OCI-LY1 (cell line): ENCODE measurements around the gene COL9A3.
A peak's percentile ranks its signal among the peaks of the same experiment; 100 is the strongest.

Experiments used
- H2AFZ ChIP-seq: fragments of 200-600 bp; sonication (generic), shearing (Covaris generic); 2 replicates; pipeline ENCODE4 v1.6.0; 2014; ENCODE audit warnings: antibody characterized with exemption, mild to moderate bottlenecking, low read length
- H3F3A ChIP-seq: fragments of 200-600 bp; sonication (generic), shearing (Covaris generic); 2 replicates; pipeline ENCODE4 v1.6.0; 2014; ENCODE audit warnings: mild to moderate bottlenecking, antibody characterized with exemption, low read length, moderate library complexity; ENCODE audit not compliant: insufficient read depth
- H3K27ac ChIP-seq: fragments of 200-600 bp; sonication (generic); 2 replicates; pipeline ENCODE4 v1.5.1; 2014; ENCODE audit warnings: low read length, mixed run types, mild to moderate bottlenecking, low read depth; ENCODE audit not compliant: poor library complexity, severe bottlenecking
- H3K27me3 ChIP-seq: fragments of 200-600 bp; sonication (generic); 2 replicates; pipeline ENCODE4 v1.6.0; 2014; ENCODE audit warnings: antibody characterized with exemption, mild to moderate bottlenecking, low read length, moderate library complexity; ENCODE audit not compliant: insufficient read depth
- H3K36me3 ChIP-seq: fragments of 200-600 bp; sonication (generic); 2 replicates; pipeline ENCODE4 v1.6.1; 2014; ENCODE audit warnings: mild to moderate bottlenecking, antibody characterized with exemption, low read length, moderate library complexity, mixed read lengths; ENCODE audit not compliant: insufficient read depth
- H3K4me1 ChIP-seq: fragments of 200-600 bp; sonication (generic); 2 replicates; pipeline ENCODE4 v1.5.1; 2014; ENCODE audit warnings: mild to moderate bottlenecking, low read length, moderate library complexity; ENCODE audit not compliant: insufficient read depth, severe bottlenecking
- H3K4me2 ChIP-seq: fragments of 200-600 bp; sonication (generic), shearing (Covaris generic); 2 replicates; pipeline ENCODE4 v1.6.1; 2014; ENCODE audit warnings: low read length
- H3K4me3 ChIP-seq: fragments of 200-600 bp; sonication (generic); 2 replicates; pipeline ENCODE4 v1.5.1; 2014; ENCODE audit warnings: low read length, low read depth, mild to moderate bottlenecking, mixed read lengths; ENCODE audit not compliant: poor library complexity, severe bottlenecking
- H3K79me2 ChIP-seq: fragments of 200-600 bp; shearing (Covaris generic); 2 replicates; pipeline ENCODE4 v1.6.1; 2016; ENCODE audit warnings: mixed run types, low read length, mixed read lengths; ENCODE audit not compliant: insufficient read depth
- H3K9ac ChIP-seq: fragments of 200-600 bp; sonication (generic), shearing (Covaris generic); 2 replicates; pipeline ENCODE4 v1.6.1; 2014; ENCODE audit warnings: mild to moderate bottlenecking, low read length, mixed read lengths
- H3K9me2 ChIP-seq: fragments of 200-600 bp; sonication (generic), shearing (Covaris generic); 2 replicates; pipeline ENCODE4 v1.6.1; 2014; ENCODE audit warnings: low read depth, mild to moderate bottlenecking, low read length, mixed read lengths
- H3K9me3 ChIP-seq: fragments of 200-600 bp; shearing (Covaris generic); 2 replicates; pipeline ENCODE4 v1.6.1; 2014; ENCODE audit warnings: low read length, mixed read lengths
- H4K20me1 ChIP-seq: fragments of 200-600 bp; sonication (generic), shearing (Covaris generic); 2 replicates; pipeline ENCODE4 v1.6.0; 2016; ENCODE audit warnings: mild to moderate bottlenecking, low read length; ENCODE audit not compliant: insufficient read depth
- EZH2 ChIP-seq: fragments of 200-600 bp; sonication (generic), shearing (Covaris generic); IDR thresholded peaks from 2 replicates; pipeline ENCODE4 v1.8.0; 2017; ENCODE audit warnings: borderline replicate concordance, mixed run types, mild to moderate bottlenecking, antibody characterized with exemption, low read length, moderate library complexity, mixed read lengths
- TF ChIP-seq, protein P1 (sequence below): fragments of 200-600 bp; sonication (generic), shearing (Covaris generic); IDR thresholded peaks from 2 replicates; pipeline ENCODE4 v1.5.1; 2017; ENCODE audit warnings: mild to moderate bottlenecking, antibody characterized with exemption, low read length, moderate library complexity, mixed read lengths

The COL9A3 gene

DNA sequence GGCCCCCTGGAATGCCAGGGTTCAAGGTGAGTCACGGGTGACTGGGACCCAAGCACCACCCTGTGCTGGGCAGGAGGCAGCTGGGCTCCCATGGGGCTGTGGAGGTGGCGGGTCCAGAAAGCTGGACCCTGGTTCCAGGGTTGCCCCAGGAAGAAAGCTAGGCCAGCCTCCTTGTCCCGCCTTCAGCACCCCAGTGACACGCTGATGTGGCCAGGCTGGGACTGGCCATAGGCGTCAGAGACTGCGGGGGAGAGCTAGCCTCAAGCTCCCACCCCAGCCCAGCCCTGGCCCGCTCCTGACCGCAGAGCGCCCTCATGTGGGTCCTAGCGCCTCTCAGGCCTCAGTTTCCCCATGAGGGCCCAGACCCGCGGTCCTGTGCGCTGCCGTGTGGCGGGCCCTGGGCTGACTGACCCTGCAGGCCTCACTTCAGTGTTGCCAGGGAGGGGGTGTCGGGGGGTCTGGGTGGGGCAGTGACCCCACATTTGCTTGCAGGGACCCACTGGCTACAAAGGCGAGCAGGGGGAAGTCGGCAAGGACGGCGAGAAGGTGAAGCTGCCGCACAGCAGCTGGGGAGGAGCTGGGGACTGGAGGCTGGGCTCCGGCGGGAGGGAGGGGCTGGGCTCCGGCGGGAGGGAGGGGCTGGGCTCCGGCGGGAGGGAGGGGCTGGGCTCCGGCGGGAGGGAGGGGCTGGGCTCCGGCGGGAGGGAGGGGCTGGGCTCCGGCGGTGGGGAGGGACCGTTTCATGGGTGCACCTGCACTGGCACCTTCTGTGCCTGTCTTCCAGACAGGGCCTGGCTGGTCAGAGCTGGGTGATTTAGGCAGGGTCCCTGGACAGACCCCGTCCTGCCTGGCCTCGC is 7.9 kb downstream of the COL9A3 start:
- Histone ChIP-seq H3K36me3 (no peaks in the 10 kb centered on the region), H4K20me1 (no peaks in the 10 kb centered on the region), H3K27ac (no peak overlapping the region), H3K9ac (peak overlapping the region; percentile 44; the same call in 1 of the 2 replicates), H2AFZ (no peak overlapping the region), H3K4me3 (peak overlapping the region; percentile 45), H3K9me3 (no peaks in the 10 kb centered on the region), H3K79me2 (no peaks in the 10 kb centered on the region), H3K27me3 (peaks cover 10% of the 10 kb centered on the region; the same call in 1 of the 2 replicates), H3K9me2 (no peaks in the 10 kb centered on the region), H3K4me1 (peaks cover 11% of the 10 kb centered on the region), H3K4me2 (peak overlapping the region; percentile 74), H3F3A (no peaks in the 10 kb centered on the region)
- TF ChIP-seq, protein P1, sequence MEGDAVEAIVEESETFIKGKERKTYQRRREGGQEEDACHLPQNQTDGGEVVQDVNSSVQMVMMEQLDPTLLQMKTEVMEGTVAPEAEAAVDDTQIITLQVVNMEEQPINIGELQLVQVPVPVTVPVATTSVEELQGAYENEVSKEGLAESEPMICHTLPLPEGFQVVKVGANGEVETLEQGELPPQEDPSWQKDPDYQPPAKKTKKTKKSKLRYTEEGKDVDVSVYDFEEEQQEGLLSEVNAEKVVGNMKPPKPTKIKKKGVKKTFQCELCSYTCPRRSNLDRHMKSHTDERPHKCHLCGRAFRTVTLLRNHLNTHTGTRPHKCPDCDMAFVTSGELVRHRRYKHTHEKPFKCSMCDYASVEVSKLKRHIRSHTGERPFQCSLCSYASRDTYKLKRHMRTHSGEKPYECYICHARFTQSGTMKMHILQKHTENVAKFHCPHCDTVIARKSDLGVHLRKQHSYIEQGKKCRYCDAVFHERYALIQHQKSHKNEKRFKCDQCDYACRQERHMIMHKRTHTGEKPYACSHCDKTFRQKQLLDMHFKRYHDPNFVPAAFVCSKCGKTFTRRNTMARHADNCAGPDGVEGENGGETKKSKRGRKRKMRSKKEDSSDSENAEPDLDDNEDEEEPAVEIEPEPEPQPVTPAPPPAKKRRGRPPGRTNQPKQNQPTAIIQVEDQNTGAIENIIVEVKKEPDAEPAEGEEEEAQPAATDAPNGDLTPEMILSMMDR, result no peak
- TF ChIP-seq EZH2, result no peak

DNA sequence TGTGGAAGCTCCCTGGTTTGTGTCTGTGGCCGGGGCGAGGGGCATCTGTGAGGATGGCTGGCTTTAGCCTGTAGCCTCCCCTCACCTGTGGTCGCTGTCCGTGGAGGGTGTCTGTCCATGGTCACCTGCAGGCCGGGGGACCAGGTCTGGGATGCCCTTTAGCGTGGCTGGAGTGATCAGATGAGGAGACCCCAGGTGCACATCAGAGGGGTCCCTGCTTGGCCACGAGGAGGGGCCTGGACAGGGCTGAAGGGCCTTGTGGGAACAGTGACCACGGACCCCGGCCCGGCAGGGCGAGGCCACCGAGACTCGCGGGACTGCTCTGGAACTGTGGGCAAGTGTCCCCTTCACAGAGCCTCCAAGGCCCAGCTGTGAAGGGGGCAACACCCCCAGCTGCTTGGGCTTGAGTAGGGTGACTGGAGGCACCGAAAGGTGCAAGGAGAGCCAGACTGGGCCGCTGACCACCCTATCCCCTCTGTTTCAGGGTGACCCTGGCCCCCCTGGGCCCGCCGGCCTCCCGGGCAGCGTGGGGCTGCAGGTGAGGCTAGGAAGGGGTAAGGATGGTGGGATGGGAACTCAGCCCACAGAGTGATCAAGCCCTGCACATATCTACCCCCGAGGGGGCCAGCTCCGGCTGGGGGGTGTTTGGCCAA is 8.6 kb downstream of the COL9A3 start:
- H3F3A ChIP-seq, result no peaks in the 10 kb centered on the region
- TF ChIP-seq EZH2, result no peak
- TF ChIP-seq, protein P1, result no peak
- H3K4me3 ChIP-seq, result no peak overlapping the region
- H3K9me3 ChIP-seq, result no peaks in the 10 kb centered on the region
- H3K36me3 ChIP-seq, result no peaks in the 10 kb centered on the region
- peaks cover 11% of the 10 kb centered on the region for H3K4me1 ChIP-seq
- no peaks in the 10 kb centered on the region for H3K9me2 ChIP-seq
- H3K27ac ChIP-seq, result no peak overlapping the region
- peak overlapping the region; percentile 10; the same call in 1 of the 2 replicates for H3K4me2 ChIP-seq
- H4K20me1 ChIP-seq, result no peaks in the 10 kb centered on the region
- H2AFZ ChIP-seq, result no peak overlapping the region
- H3K79me2 ChIP-seq, result no peaks in the 10 kb centered on the region
- peaks cover 10% of the 10 kb centered on the region; the same call in 1 of the 2 replicates for H3K27me3 ChIP-seq
- no peak overlapping the region for H3K9ac ChIP-seq

DNA sequence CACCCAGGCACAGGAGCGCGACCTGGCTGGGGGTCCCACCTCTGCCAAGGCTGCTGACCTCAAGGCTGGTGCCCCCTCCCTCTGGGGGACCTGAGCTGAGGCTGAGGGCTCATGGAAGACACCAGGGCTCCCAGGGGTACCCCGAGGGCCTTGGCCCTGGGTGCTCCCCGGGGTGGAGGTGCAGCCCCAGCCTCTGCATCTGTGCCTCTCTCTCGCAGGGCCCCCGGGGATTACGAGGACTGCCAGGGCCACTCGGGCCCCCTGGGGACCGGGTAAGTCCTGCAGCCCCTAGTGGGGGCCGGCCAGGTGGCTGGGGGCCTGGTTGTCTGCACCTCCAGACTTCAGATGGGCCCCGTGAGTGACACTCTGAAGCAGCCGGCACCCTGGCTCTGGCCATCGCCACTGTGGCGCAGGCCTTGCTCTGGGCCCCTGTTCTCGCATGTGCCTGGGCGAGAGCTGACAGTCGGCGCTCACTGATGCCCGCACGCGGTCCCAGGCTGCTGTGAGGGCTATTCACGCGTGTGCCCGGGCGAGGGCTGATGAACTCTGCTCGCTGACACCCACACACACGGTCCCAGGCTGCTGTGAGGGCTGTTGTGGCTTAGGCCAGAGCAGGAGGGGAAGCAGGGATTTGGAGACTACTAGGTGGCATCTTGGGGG is 9.3 kb downstream of the COL9A3 start:
- Histone ChIP-seq H2AFZ (no peak overlapping the region), H3K4me1 (peaks cover 14% of the 10 kb centered on the region), H3K4me2 (no peak overlapping the region)

More for the DNA sequence above, 9.3 kb downstream of the COL9A3 start:
- Histone ChIP-seq H3F3A (no peaks in the 10 kb centered on the region), H3K4me3 (no peak overlapping the region), H3K79me2 (no peaks in the 10 kb centered on the region), H3K36me3 (no peaks in the 10 kb centered on the region), H3K9ac (no peak overlapping the region), H3K9me3 (no peaks in the 10 kb centered on the region), H3K27me3 (peaks cover 10% of the 10 kb centered on the region; the same call in 1 of the 2 replicates), H3K9me2 (no peaks in the 10 kb centered on the region), H4K20me1 (no peaks in the 10 kb centered on the region), H3K27ac (no peak overlapping the region)
- TF ChIP-seq EZH2, result no peak
- TF ChIP-seq, protein P1, result no peak
